NOMO-1 treated with DMSO at 0.1 percent for 48 hours (cell line): ENCODE data around the gene DNASE1L2.

Experiments used
- DNase-seq: peaks from one replicate; lab custom pipeline; 2025; ENCODE audit not compliant: unreplicated experiment; lab: John Stamatoyannopoulos, UW

The DNASE1L2 gene

GRCh38 chr16:2223221-2223941 lies 12.9 kb upstream of the DNASE1L2 start, which contains the start of gene E4F1:
Gene E4F1, plus strand, starts transcription at chr16:2223591. Its CDS starts 23 bp downstream, at chr16:2223614.
- DNase-seq, result peak; percentile 100

- DNase-seq, result peak; percentile 42
Measured at GRCh38 chr16:2223942-2224486, 12.2 kb upstream of the DNASE1L2 start.

GRCh38 chr16:2226245-2226793 lies 9.9 kb upstream of the DNASE1L2 start:
- no peak for DNase-seq

- DNase-seq, result no peak
Measured at GRCh38 chr16:2226918-2227317, 9.3 kb upstream of the DNASE1L2 start.

GRCh38 chr16:2228161-2228824 lies 8.0 kb upstream of the DNASE1L2 start:
- DNase-seq, result no peak

GRCh38 chr16:2229091-2229490 lies 7.2 kb upstream of the DNASE1L2 start:
- DNase-seq, result no peak

- DNase-seq, result no peak
Measured at GRCh38 chr16:2229632-2230250, 6.5 kb upstream of the DNASE1L2 start.

- DNase-seq, result no peak
Measured at GRCh38 chr16:2230376-2230775, 5.9 kb upstream of the DNASE1L2 start.

GRCh38 chr16:2231016-2231931 lies 5.0 kb upstream of the DNASE1L2 start:
- DNase-seq, result no peak

- DNase-seq, result no peak
Measured at GRCh38 chr16:2232094-2232990, 3.9 kb upstream of the DNASE1L2 start.

- no peak for DNase-seq
Measured at GRCh38 chr16:2233046-2233775, 3.0 kb upstream of the DNASE1L2 start.

- DNase-seq, result no peak
Measured at GRCh38 chr16:2233872-2234812, 2.1 kb upstream of the DNASE1L2 start.

- DNase-seq, result no peak
Measured at GRCh38 chr16:2234813-2235170, 1.5 kb upstream of the DNASE1L2 start.

GRCh38 chr16:2235234-2235651 lies 1.0 kb upstream of the DNASE1L2 start:
- DNase-seq, result no peak

- no peak for DNase-seq
Measured at GRCh38 chr16:2235695-2236336, 428 bp upstream of the DNASE1L2 start.

GRCh38 chr16:2237102-2237482 lies 848 bp downstream of the DNASE1L2 start:
- DNase-seq, result no peak

GRCh38 chr16:2237493-2238149 lies 1.4 kb downstream of the DNASE1L2 start:
- DNase-seq, result no peak
